Right lobe of liver (tissue), 6 donors: ENCODE results near the gene PKM. TPM values are rescaled to one million over a fixed set of nuclear protein-coding genes. Genes with fewer than 3 reads are reported as not detected.

ENCODE experiments used
- ATAC-seq, 4 donors: fragments of 200-7000 bp; cut with Tn5 transposase; one replicate each; pipeline ENCODE4 v1.9.1; 2020; ENCODE audit warnings: mild to moderate bottlenecking in 4 of 4, moderate library complexity in 4 of 4
- DNase-seq, 3 donors: peaks; one replicate each; pipeline ENCODE4 v3.0.0-alpha.2; 2020
- H3K27ac ChIP-seq, 3 donors: fragments of 200-600 bp; one replicate each; pipeline ENCODE4 v1.8.0; 2022
- H3K27me3 ChIP-seq, 2 donors: fragments of 200-600 bp; one replicate each; pipeline ENCODE4 v1.8.0; 2022
- H3K36me3 ChIP-seq, 4 donors: fragments of 200-600 bp; sonication (generic) in 1 of 4; one replicate each; pipeline versions ENCODE4 v1.5.1 to v1.8.0; 2017 to 2022; ENCODE audit warnings: control low read depth in 1 of 4
- H3K4me1 ChIP-seq, 4 donors: fragments of 200-600 bp; sonication (generic) in 1 of 4; one replicate each; pipeline versions ENCODE4 v1.5.1 to v1.8.0; 2017 to 2022; ENCODE audit warnings: control low read depth in 1 of 4
- H3K4me3 ChIP-seq, 3 donors: fragments of 200-600 bp; one replicate each; pipeline ENCODE4 v1.8.0; 2022
- H3K9me3 ChIP-seq, 4 donors: fragments of 200-600 bp; sonication (generic) in 1 of 4; one replicate each; pipeline versions ENCODE4 v1.5.1 to v1.8.0; 2017 to 2022; ENCODE audit warnings: control low read depth in 1 of 4
- POLR2A ChIP-seq: fragments of 450-650 bp; IDR thresholded peaks from one replicate; pipeline ENCODE4 v1.6.1; 2017; ENCODE audit warnings: antibody characterized with exemption, mild to moderate bottlenecking
- WGBS: methylation state at CpG from one replicate; pipeline ENCODE4 v1.1.6; 2018; ENCODE audit warnings: low coverage, low lambda C conversion rate; ENCODE audit not compliant: insufficient coverage; ENCODE audit errors: missing lambda C conversion rate; 5-methylcytosine and 5-hydroxymethylcytosine counted together
- intact Hi-C, 2 donors: fragments of 100-400 bp; cut with DNase I; formaldehyde crosslinking; loops; one replicate each; pipeline versions ENCODE4 v1.11.2 to v1.14.1; 2022
- total RNA-seq, 6 experiments: library from RNA; depleted of rRNA in 2 of 6; stranded (reverse); fragments of >200 nt in 2 of 6; fragmentation: NEBNext Ultra II Directional in 3 of 6; extraction: Animal tissue kit (Norgen Biotek cat#: 25700) in 3 of 6; gene quantifications; one replicate each; pipeline versions ENCODE4 v1.1.0 to v1.2.4, GENCODE V29; 2016 to 2023
- TF ChIP-seq, protein P1 (sequence below), 4 donors: fragments of 200-600 bp in 3 of 4; fragments of 450-650 bp in 1 of 4; IDR thresholded peaks; one replicate each; pipeline versions ENCODE4 v1.5.1 to v1.8.0; 2016 to 2022; ENCODE audit warnings: antibody characterized with exemption in 4 of 4, mild to moderate bottlenecking in 2 of 4
- donor health status: DM: no; HTN: yes; CAD: no.
- donor health status: DM: no; HTN: no; CAD: no.
- donor health status: DM: no; HTN: no; CAD: no.
- donor health status: DM: no; HTN: yes; CAD: no.
- donor health status: DM: no; HTN: yes; CAD: no.

PKM gene
- total RNA-seq, 6 experiments from 2014 or later: 18.4 to 106 (median 27.2) TPM

DNA sequence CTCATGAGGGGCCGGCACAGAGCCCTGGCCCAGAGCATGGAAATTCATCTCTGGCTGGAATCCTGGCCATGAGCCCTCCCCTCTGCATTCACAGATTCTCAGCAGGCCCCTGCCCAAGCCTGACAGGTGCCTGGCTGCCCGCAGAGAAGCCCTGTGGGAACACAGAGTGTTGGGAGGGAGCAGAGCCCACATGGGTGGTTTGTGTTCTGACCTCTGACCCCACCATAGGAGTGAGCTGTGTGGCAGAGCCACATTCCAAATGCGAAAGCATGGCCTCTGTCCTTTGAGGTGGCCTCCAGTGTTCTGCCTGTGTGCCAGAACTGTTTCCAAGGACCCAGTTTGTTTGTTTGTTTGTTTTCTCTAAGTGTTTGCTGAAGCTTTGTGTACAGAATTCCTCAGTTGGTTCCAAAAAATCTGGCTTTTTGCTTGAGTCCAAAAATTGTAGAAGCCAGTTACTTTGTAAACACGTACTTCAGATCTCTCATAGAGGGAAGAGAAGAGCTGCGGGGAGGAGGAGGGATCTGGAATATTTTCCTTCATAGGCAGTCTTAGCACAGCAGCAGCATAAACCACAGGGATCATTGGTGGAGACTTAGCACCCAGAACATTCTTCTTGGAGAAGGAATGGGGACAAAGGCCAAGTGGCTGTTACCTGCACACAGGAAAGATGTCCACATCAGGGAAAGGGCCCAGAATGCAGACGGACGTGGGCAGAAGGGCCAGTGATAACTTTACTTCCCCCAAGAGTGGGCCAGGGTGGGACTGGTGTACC is 69.4 kb downstream of the PKM start:
- DNase-seq: no peak
- no peak for TF ChIP-seq POLR2A
- TF ChIP-seq, protein P1, sequence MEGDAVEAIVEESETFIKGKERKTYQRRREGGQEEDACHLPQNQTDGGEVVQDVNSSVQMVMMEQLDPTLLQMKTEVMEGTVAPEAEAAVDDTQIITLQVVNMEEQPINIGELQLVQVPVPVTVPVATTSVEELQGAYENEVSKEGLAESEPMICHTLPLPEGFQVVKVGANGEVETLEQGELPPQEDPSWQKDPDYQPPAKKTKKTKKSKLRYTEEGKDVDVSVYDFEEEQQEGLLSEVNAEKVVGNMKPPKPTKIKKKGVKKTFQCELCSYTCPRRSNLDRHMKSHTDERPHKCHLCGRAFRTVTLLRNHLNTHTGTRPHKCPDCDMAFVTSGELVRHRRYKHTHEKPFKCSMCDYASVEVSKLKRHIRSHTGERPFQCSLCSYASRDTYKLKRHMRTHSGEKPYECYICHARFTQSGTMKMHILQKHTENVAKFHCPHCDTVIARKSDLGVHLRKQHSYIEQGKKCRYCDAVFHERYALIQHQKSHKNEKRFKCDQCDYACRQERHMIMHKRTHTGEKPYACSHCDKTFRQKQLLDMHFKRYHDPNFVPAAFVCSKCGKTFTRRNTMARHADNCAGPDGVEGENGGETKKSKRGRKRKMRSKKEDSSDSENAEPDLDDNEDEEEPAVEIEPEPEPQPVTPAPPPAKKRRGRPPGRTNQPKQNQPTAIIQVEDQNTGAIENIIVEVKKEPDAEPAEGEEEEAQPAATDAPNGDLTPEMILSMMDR (IDR thresholded peaks at IDR 0.05): no peak
- no peak overlapping the region for H3K4me3 ChIP-seq
- no peaks in the 10 kb centered on the region for H3K27me3 ChIP-seq
- ATAC-seq: peak in 1 of 4 donors; percentile 16
- H3K36me3 ChIP-seq: no peaks in the 10 kb centered on the region
- no peak overlapping the region for H3K27ac ChIP-seq
- WGBS: 88% methylated on average over 4 of the region's 7 CpGs
- no peaks in the 10 kb centered on the region for H3K9me3 ChIP-seq
- intact Hi-C loops: no loop called here
- H3K4me1 ChIP-seq: no peaks in the 10 kb centered on the region

- WGBS: 86% methylated on average over 2 of the region's 5 CpGs
- no peak overlapping the region for H3K27ac ChIP-seq
Observed at GRCh38 chr15:72160696-72161245, 70.2 kb downstream of the PKM start.

DNA sequence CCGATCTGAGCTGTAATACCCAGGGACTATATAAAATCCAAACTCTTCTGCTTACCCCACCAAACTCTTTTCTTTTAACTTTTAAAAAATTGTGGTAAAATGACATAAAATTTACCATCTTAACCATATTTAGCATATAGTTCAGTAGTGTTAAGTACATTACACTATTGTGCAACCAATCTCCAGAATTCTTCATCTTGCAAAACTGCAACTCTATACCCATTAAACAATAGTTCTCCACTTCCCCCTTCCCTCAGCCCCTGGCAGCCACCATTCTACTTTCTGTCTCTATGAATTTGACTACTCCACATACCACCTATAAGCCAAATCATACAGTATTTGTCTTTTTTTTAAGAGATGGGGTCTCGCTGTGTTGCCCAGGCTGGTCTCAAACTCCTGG is 74.1 kb downstream of the PKM start:
- no peaks in the 10 kb centered on the region for H3K36me3 ChIP-seq
- H3K27ac ChIP-seq: no peak overlapping the region
- H3K4me1 ChIP-seq: peaks cover 0 to 8% (median 0%) of the 10 kb centered on the region in 4 donors
- WGBS: 86% methylated on average over 2 of the region's 2 CpGs
- ATAC-seq (no peak), DNase-seq (no peak)
- no peak overlapping the region for H3K4me3 ChIP-seq
- TF ChIP-seq, protein P1 (IDR thresholded peaks at IDR 0.05): no peak
- TF ChIP-seq POLR2A: no peak
- H3K9me3 ChIP-seq: no peaks in the 10 kb centered on the region
- intact Hi-C loops: loop anchor here in 1 of 2 donors (10.0 kb wide), 1 partner anchor 412 kb away; no protein-coding TSS in a partner anchor
- no peaks in the 10 kb centered on the region for H3K27me3 ChIP-seq

More at GRCh38 chr15:72160696-72161245, 70.2 kb downstream of the PKM start:
- Histone ChIP-seq H3K9me3 (no peaks in the 10 kb centered on the region), H3K27me3 (no peaks in the 10 kb centered on the region), H3K4me3 (no peak overlapping the region), H3K4me1 (no peaks in the 10 kb centered on the region), H3K36me3 (no peaks in the 10 kb centered on the region)
- intact Hi-C loops: no loop called here
- TF ChIP-seq, protein P1 (IDR thresholded peaks at IDR 0.05): no peak
- TF ChIP-seq POLR2A: no peak
- no peak for DNase-seq
- no peak for ATAC-seq

DNA sequence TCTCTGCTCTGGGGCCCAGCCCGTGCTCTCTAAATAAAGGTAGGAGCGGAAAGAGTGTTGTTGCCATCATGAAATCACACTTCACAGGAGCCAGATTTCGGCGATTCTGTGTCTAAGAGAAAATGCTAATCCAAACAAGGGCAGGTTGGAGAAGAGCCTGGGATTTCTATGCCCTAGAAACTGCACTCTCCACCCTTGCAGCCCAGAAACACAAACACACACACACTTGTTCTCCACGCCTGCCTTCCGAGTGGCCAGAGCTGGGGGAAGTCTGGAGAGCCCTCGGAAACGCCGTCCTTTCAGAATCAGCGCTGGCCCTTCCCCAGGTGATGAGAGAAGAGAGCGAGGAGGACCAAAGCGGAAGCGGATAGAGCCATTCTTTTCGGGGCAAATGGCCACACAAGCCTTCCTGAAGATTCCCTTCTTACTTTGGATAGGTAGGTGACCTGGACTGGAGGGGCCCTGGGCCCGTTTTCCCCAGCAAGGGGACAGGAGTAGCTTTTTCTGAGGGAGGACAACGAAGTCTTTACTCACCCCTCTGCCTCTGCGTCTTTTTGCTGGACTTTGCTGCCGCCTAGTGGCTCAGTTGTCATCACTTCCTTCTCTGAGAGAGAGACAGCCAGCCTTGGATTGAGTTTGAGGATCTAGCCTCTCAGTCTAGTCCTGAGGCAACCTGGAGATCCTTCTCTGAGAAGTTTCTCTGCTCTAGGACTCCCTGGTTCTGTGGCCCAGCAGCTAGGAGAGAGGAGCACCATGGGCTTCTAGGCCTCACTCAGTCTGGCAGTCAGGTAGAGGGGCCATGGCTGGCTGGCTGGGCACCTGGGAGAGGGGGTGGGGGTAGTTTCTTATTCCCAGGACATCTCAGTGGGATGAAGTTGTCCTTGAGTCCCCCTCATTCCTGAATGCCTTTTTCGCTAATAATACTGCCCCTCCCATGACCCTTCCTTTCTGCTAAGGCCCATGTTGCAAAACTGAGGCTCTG is 75.1 kb downstream of the PKM start:
- DNase-seq (peak; percentile 81 to 83 (median 83)), ATAC-seq (peak; percentile 90 to 93 (median 92))
- Histone ChIP-seq H3K4me3 (peak overlapping the region; percentile 24 to 60 (median 46)), H3K9me3 (no peaks in the 10 kb centered on the region), H3K27ac (no peak overlapping the region), H3K4me1 (peaks cover 0 to 8% (median 0%) of the 10 kb centered on the region in 4 donors), H3K27me3 (no peaks in the 10 kb centered on the region), H3K36me3 (no peaks in the 10 kb centered on the region)
- 10% methylated on average over 15 of the region's 19 CpGs for WGBS
- TF ChIP-seq, protein P1 (IDR thresholded peaks at IDR 0.05): peak; percentile 76 to 91 (median 82)
- TF ChIP-seq POLR2A: no peak
- intact Hi-C loops: loop anchor here in 1 of 2 donors (10.0 kb wide), 1 partner anchor 411 kb away; no protein-coding TSS in a partner anchor
